ENCODE measurements around the gene TUBA3E. TPM values are rescaled to one million over a fixed set of nuclear protein-coding genes. Genes with fewer than 3 reads are reported as not detected.
"Not testable (repeated sequence)": the region's sequence is repeated elsewhere in the genome, so short reads cannot be mapped to it uniquely, and the experiment has no call there.

TUBA3E gene
- total RNA-seq, 1 donor from 2014 or later, result not detected

- intact Hi-C loops (cut with DNase I), result no loop called here
- no peak for TF ChIP-seq CTCF (IDR thresholded peaks at IDR 0.05)
- H3K36me3 ChIP-seq, result peaks cover 47 to 66% of the 10 kb centered on the region in 2 donors
These were observed 35.3 kb downstream of the TUBA3E start for GRCh38 chr2:130162968-130163367.

GRCh38 chr2:130162486-130162885 is 35.8 kb downstream of the TUBA3E start:
- H3K4me1 ChIP-seq; H3K9me3 ChIP-seq; H3K4me3 ChIP-seq; H3K27ac ChIP-seq; intact Hi-C loops (cut with DNase I); H3K27me3 ChIP-seq; DNase-seq (ENCODE audit: low spot score in 2 of 2): not testable (repeated sequence)
- H3K36me3 ChIP-seq, result peaks cover 44 to 65% of the 10 kb centered on the region in 2 donors

More at GRCh38 chr2:130162968-130163367, 35.3 kb downstream of the TUBA3E start:
- Histone ChIP-seq H3K27ac (no peak overlapping the region), H3K9me3 (no peaks in the 10 kb centered on the region), H3K4me3 (no peak overlapping the region), H3K4me1 (no peaks in the 10 kb centered on the region), H3K27me3 (no peaks in the 10 kb centered on the region)
- no peak for DNase-seq (ENCODE audit: low spot score in 2 of 2)

GRCh38 chr2:130160838-130161705 is 37.2 kb downstream of the TUBA3E start:
- H3K27ac ChIP-seq; H3K4me1 ChIP-seq; H3K9me3 ChIP-seq; H3K4me3 ChIP-seq; DNase-seq (ENCODE audit: low spot score in 2 of 2); intact Hi-C loops (cut with DNase I); H3K27me3 ChIP-seq: not testable (repeated sequence)
- peaks cover 36 to 54% of the 10 kb centered on the region in 2 donors for H3K36me3 ChIP-seq

DNA sequence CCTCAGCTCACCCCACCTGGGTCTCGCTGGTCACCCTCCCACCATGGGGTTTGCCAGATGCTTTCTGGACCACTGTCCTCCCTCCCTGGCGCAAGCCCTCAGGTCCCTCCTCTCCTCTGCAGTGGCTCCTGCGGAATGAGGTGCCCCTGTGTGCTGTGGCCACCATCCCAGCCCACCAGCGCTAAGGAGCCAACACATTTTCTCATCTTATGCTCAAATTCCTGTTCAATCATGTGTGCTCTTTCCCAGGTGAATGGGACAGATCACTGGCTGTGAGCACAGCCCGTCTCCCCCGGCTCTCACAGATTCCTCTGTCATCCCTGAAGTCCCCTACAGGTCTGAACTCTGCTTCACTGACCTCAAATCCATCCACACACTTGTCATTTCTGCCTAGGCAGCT is 38.1 kb downstream of the TUBA3E start:
- H3K27ac ChIP-seq, result no peak overlapping the region
- H3K4me3 ChIP-seq, result no peak overlapping the region
- DNase-seq (ENCODE audit: low spot score in 2 of 2), result no peak
- no peaks in the 10 kb centered on the region for H3K4me1 ChIP-seq
- H3K9me3 ChIP-seq, result no peaks in the 10 kb centered on the region
- peaks cover 36 to 52% of the 10 kb centered on the region in 2 donors for H3K36me3 ChIP-seq
- H3K27me3 ChIP-seq, result no peaks in the 10 kb centered on the region
- TF ChIP-seq CTCF (IDR thresholded peaks at IDR 0.05), result no peak
- intact Hi-C loops (cut with DNase I), result no loop called here

- H3K4me3 ChIP-seq; H3K27me3 ChIP-seq; H3K4me1 ChIP-seq; H3K27ac ChIP-seq; intact Hi-C loops (cut with DNase I); DNase-seq (ENCODE audit: low spot score in 2 of 2); H3K9me3 ChIP-seq: not testable (repeated sequence)
- H3K36me3 ChIP-seq, result peaks cover 40 to 51% of the 10 kb centered on the region in 2 donors
These were observed 38.9 kb downstream of the TUBA3E start for GRCh38 chr2:130159376-130159775.

DNA sequence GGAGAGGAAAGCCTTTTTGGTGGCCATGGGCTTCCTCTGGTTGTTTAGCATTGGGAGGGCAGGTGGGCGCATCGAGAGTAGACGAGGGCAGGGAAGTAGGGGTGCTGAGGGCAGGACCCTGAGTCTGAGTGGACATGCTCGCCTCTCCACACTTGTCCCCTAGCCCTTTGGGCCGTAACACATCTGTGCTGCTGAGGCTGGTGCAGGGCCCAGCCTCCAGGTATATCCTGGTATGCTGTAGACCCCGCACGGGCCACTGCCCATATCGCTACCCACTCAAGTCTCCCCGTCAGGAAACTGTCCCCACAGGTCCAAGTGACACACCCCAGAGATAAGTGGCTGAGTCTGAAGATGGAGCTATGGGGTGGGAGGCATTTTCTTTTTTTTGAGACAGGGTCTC is 39.6 kb downstream of the TUBA3E start:
- Histone ChIP-seq H3K27ac (no peak overlapping the region), H3K27me3 (no peaks in the 10 kb centered on the region), H3K36me3 (peaks cover 40 to 49% of the 10 kb centered on the region in 2 donors), H3K4me1 (no peaks in the 10 kb centered on the region), H3K4me3 (no peak overlapping the region), H3K9me3 (no peaks in the 10 kb centered on the region)
- intact Hi-C loops (cut with DNase I), result no loop called here
- no peak for DNase-seq (ENCODE audit: low spot score in 2 of 2)
- no peak for TF ChIP-seq CTCF (IDR thresholded peaks at IDR 0.05)

DNA sequence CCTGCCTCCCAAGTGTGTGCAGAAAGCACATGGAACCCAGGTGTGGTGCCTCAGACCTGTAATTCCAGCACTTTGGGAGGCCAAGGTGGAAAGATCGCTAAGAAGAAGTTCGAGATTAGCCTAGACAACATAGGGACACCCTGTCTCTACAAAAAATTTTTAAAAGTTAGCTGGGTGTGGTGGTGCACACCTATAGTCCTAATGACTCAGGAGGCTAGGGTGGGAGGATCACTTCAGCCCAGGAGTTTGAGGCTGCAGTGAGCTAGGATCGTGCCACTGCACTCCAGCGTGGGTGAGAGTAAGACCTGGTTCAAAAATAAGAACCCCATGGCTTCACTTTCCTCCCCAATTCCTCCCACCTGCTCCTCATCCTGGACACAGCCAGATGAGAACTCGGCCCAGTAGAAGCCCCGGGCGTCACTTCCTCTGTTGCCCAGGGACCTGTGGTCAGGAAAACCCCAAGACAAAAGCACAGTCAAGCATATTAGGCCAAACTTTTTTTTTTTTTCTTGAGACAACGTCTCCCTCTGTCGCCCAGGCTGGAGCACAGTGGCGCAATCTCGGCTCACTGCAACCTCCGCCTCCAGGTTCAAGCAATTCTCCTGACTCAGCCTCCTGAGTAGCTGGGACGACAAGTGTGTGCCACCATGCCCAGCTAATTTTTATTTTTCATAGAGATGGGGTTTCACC is 40.3 kb downstream of the TUBA3E start:
- H3K36me3 ChIP-seq, result peaks cover 42 to 52% of the 10 kb centered on the region in 2 donors
- intact Hi-C loops (cut with DNase I); H3K4me1 ChIP-seq: not testable (repeated sequence)

DNA sequence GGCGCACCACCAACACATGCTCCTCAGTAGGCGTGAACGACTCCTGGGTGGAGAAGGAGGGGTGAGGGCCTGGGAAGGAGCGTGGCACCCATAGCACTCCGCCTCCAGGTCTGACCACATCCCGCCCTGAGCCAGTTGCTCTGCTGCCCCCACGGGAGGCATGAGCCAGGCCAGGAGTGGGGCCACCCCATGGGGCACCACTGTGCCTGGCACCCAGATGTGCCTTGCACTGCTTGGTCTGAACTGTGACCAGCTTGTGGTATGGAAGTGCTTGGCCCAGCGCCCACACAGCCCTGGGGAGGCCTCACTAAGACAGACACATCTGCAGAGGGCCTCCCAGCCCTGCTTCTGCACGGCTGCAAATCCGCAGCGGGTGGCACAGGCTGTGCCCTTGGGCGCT is 40.9 kb downstream of the TUBA3E start:
- intact Hi-C loops (cut with DNase I); H3K27me3 ChIP-seq: not testable (repeated sequence)

More for the DNA sequence above, 40.3 kb downstream of the TUBA3E start:
- H3K4me3 ChIP-seq; DNase-seq (ENCODE audit: low spot score in 2 of 2); H3K27ac ChIP-seq; H3K27me3 ChIP-seq; H3K9me3 ChIP-seq: not testable (repeated sequence)

More for the DNA sequence above, 40.9 kb downstream of the TUBA3E start:
- not testable (repeated sequence) for H3K27ac ChIP-seq; H3K4me3 ChIP-seq; DNase-seq (ENCODE audit: low spot score in 2 of 2); H3K4me1 ChIP-seq; H3K9me3 ChIP-seq
- H3K36me3 ChIP-seq, result peaks cover 48 to 52% of the 10 kb centered on the region in 2 donors

Data from ascending aorta (tissue), 2 donors.